ENCODE measurements around the gene OCA2.

DNA sequence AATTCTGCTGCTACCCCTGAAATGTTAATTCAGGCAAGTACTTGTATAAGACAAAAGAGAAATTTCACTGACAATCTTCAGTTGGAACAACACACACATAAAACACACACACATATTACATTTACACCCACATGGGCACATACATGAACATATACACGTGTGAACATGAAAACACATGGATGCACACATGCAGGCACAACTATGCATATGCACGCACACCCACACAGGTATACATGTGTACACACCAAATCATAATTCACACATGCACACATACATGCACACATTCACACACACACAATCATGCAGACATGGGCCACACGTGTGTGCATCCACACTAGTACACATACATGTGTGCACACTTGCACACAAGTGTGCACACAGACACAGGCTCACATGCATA lies 277.8 kb downstream of the OCA2 start:
- TF ChIP-seq, protein P1, sequence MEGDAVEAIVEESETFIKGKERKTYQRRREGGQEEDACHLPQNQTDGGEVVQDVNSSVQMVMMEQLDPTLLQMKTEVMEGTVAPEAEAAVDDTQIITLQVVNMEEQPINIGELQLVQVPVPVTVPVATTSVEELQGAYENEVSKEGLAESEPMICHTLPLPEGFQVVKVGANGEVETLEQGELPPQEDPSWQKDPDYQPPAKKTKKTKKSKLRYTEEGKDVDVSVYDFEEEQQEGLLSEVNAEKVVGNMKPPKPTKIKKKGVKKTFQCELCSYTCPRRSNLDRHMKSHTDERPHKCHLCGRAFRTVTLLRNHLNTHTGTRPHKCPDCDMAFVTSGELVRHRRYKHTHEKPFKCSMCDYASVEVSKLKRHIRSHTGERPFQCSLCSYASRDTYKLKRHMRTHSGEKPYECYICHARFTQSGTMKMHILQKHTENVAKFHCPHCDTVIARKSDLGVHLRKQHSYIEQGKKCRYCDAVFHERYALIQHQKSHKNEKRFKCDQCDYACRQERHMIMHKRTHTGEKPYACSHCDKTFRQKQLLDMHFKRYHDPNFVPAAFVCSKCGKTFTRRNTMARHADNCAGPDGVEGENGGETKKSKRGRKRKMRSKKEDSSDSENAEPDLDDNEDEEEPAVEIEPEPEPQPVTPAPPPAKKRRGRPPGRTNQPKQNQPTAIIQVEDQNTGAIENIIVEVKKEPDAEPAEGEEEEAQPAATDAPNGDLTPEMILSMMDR (IDR thresholded peaks at IDR 0.05): no peak
- TF ChIP-seq POLR2A (IDR thresholded peaks at IDR 0.05): no peak
